Kidney epithelial cell (primary cell): Measurements from ENCODE around the gene GDPD5. TPM values are rescaled to one million over a fixed set of nuclear protein-coding genes. Genes with fewer than 3 reads are reported as not detected.

Experiments used
- DNase-seq: peaks from one replicate; pipeline ENCODE4 v3.0.0-alpha.2; 2010; ENCODE audit warnings: low read depth
- H3K27me3 ChIP-seq: 2 replicates; pipeline ENCODE4 v1.6.0; 2011; ENCODE audit warnings: low read length; ENCODE audit not compliant: control insufficient read depth, insufficient read depth
- H3K36me3 ChIP-seq: 2 replicates; pipeline ENCODE4 v1.5.1; 2011; ENCODE audit warnings: low read length; ENCODE audit not compliant: control insufficient read depth, insufficient read depth
- H3K4me3 ChIP-seq: 2 replicates; pipeline ENCODE4 v1.5.1; 2011; ENCODE audit warnings: low read depth, mild to moderate bottlenecking, control low read depth, low read length
- CTCF ChIP-seq: IDR thresholded peaks from 2 replicates; pipeline ENCODE4 v1.5.1; 2011; ENCODE audit warnings: mild to moderate bottlenecking, moderate library complexity, low read length, control low read depth, inconsistent platforms; ENCODE audit not compliant: insufficient read depth, poor library complexity, severe bottlenecking
- total RNA-seq: library from RNA; depleted of rRNA; stranded (reverse); fragments of >200 nt; gene quantifications from 2 replicates; pipeline ENCODE4 v1.2.3, GENCODE V29; 2015

GDPD5 gene
- total RNA-seq, 1 donor from 2014 or later: 12.7 TPM

GRCh38 chr11:75560644-75561043 is 34.9 kb upstream of the GDPD5 start:
- no peak for TF ChIP-seq CTCF
- H3K4me3 ChIP-seq: no peak overlapping the region
- peaks cover 2% of the 10 kb centered on the region for H3K36me3 ChIP-seq
- no peak for DNase-seq
- H3K27me3 ChIP-seq: no peaks in the 10 kb centered on the region

GRCh38 chr11:75558939-75559843 is 33.5 kb upstream of the GDPD5 start:
- DNase-seq: no peak
- H3K27me3 ChIP-seq: no peaks in the 10 kb centered on the region
- no peak for TF ChIP-seq CTCF
- H3K4me3 ChIP-seq: no peak overlapping the region
- H3K36me3 ChIP-seq: peaks cover under 1% of the 10 kb centered on the region

DNA sequence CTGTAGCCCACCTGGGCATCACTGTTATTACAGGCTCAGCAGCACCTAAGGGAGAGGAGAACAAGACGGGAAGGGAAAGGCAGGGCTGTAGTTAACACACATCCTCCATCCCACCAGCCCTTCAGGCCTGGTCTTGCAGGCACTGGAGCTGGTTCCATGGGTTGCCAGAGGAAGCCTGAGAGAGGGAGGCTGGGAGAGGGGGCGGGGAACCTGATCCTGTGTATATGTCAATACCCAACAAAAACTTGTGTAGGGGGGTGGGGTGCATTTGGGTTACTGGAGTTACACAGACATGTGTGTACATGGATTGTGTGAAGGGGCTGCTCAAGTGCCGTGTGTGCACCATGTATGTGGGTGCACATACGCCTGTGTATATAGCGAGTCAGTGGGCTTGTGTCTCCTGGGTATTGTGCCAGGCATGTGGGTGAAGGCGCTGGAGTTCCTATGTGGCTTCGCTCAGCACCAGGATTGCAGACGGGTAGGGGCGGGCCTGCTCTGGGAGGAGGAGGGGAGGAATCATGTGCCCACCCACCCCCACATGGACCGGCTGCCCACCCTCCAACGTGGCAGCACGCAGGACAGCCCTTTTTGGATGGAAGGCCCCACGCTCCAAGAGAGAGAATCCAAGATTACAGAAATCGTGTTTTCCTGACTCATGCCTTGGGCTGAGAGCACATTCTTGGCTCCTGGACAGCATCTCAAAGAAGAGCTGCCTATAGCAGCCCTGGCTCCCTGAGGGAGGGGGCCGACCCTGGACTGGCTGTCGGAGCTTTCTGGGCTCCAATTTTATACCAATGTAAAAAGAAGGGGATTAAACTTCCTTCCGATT is 32.1 kb upstream of the GDPD5 start:
- H3K27me3 ChIP-seq: no peaks in the 10 kb centered on the region
- no peak for TF ChIP-seq CTCF
- DNase-seq: no peak
- no peaks in the 10 kb centered on the region for H3K36me3 ChIP-seq
- no peak overlapping the region for H3K4me3 ChIP-seq

GRCh38 chr11:75556275-75556674 is 30.5 kb upstream of the GDPD5 start:
- no peaks in the 10 kb centered on the region for H3K36me3 ChIP-seq
- H3K27me3 ChIP-seq: no peaks in the 10 kb centered on the region
- H3K4me3 ChIP-seq: no peak overlapping the region
- no peak for TF ChIP-seq CTCF
- no peak for DNase-seq

GRCh38 chr11:75555079-75555811 is 29.5 kb upstream of the GDPD5 start:
- no peak for TF ChIP-seq CTCF
- no peaks in the 10 kb centered on the region for H3K27me3 ChIP-seq
- H3K4me3 ChIP-seq: no peak overlapping the region
- no peaks in the 10 kb centered on the region for H3K36me3 ChIP-seq
- DNase-seq: no peak
